Measurements from ENCODE around the gene DENND1A.

Gene DENND1A

DNA sequence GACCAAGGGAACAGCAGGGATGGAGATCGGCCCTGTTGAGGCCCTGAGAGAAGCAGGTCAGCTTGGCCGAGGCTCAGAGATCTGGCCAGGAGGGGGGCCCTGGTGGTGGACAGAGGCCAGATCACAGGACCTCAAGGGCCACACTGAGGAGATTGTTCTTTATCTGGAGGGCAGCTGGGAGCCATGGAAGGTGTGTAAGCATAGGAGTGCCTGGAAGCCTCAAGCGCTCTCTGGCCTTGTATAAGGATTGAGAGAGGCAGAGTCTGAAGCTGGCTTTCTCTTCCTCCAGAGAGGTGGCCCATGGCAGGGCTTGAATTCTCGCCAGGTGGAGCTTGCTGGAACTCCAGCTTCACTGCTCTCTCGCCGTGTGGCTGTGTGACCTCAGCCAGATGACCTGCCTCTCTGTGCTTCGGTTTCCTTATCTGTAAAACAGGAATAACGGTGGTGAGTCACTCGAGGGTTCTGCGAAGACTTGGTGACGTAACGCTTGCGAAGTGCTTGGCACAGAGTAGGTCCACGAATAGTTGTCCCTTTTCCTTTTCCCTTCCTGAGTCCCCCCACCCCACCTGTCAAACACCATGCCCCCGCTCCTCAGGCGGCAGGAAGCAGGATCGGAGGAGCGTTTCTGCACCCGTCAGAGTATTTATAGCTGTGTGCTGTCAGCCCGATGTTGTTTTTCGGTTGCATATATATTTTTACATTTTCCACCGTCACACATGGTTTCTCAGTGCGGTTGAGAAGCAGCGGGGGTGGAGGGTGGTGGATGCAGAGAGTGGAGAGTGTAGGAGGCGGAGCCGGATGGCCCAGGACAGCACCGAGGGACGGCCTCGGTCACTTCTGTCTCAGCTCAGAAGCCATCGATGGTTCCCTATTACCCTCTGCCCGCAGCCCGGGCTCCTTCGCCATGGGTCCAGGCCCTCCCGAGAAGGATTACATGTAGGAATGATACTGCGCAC lies 590.9 kb downstream of the DENND1A start:
- TF ChIP-seq POLR2AphosphoS5 (IDR thresholded peaks at IDR 0.05; ENCODE audit: low read depth, low read length), result no peak
- peak; percentile 32 for TF ChIP-seq FOXP2 (optimal IDR thresholded peaks at IDR 0.05; ENCODE audit: borderline replicate concordance, extremely low read depth, extremely low read length, insufficient read depth)

DNA sequence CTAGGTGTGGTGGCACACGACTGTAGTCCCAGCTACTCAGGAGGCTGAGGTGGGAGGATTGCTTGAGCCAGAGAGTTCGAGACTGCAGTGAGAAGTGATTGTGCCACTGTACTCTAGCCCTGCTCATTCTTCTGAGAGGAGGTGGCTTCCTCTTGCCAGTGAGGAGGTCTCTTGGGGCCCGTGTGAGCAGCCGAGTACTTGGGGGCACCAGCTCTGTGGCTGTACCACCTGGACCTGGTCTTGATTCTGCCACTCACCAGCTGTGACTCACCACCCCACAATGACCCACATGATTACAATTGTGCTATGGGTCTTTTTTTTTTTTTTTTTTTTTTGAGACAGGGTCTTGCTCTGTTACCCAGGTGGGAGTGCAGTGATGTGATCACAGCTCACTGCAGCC lies 592.0 kb downstream of the DENND1A start:
- TF ChIP-seq, protein P1, sequence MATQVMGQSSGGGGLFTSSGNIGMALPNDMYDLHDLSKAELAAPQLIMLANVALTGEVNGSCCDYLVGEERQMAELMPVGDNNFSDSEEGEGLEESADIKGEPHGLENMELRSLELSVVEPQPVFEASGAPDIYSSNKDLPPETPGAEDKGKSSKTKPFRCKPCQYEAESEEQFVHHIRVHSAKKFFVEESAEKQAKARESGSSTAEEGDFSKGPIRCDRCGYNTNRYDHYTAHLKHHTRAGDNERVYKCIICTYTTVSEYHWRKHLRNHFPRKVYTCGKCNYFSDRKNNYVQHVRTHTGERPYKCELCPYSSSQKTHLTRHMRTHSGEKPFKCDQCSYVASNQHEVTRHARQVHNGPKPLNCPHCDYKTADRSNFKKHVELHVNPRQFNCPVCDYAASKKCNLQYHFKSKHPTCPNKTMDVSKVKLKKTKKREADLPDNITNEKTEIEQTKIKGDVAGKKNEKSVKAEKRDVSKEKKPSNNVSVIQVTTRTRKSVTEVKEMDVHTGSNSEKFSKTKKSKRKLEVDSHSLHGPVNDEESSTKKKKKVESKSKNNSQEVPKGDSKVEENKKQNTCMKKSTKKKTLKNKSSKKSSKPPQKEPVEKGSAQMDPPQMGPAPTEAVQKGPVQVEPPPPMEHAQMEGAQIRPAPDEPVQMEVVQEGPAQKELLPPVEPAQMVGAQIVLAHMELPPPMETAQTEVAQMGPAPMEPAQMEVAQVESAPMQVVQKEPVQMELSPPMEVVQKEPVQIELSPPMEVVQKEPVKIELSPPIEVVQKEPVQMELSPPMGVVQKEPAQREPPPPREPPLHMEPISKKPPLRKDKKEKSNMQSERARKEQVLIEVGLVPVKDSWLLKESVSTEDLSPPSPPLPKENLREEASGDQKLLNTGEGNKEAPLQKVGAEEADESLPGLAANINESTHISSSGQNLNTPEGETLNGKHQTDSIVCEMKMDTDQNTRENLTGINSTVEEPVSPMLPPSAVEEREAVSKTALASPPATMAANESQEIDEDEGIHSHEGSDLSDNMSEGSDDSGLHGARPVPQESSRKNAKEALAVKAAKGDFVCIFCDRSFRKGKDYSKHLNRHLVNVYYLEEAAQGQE (IDR thresholded peaks at IDR 0.05; ENCODE audit: insufficient read depth in 1 of 2, low read depth in 2 of 2, low read length in 2 of 2), result no peak
- TF ChIP-seq SIN3A (IDR thresholded peaks at IDR 0.05; ENCODE audit: borderline replicate concordance, insufficient read depth, low read length) (no peak), TAF1 (IDR thresholded peaks at IDR 0.05; ENCODE audit: borderline replicate concordance, insufficient read depth, low read length) (no peak), FOXP2 (optimal IDR thresholded peaks at IDR 0.05; ENCODE audit: borderline replicate concordance, extremely low read depth, extremely low read length, insufficient read depth) (no peak), POLR2AphosphoS5 (IDR thresholded peaks at IDR 0.05; ENCODE audit: low read depth, low read length) (no peak)

DNA sequence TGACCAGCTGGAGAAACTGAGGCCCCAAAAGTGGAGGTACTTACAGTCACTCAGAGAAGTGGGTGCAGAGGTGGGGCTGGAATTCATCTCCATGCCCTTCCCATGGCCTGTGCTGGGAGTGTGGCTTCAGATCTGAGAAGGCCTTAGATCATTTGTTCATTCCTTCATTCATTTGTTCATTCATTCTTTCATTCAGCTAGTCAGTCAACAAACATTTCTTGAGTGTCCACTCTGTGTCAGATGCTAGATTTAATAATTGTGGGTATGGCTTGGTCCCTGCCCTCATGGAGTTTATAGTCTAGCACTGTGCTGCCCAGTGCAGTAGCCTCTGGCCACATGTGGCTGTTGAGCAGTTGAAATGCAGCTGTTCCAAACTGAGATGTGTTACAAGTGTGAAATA lies 593.0 kb downstream of the DENND1A start:
- TF ChIP-seq SIN3A (IDR thresholded peaks at IDR 0.05; ENCODE audit: borderline replicate concordance, insufficient read depth, low read length) (no peak), POLR2AphosphoS5 (IDR thresholded peaks at IDR 0.05; ENCODE audit: low read depth, low read length) (no peak)
- TF ChIP-seq, protein P1 (IDR thresholded peaks at IDR 0.05; ENCODE audit: insufficient read depth in 1 of 2, low read depth in 2 of 2, low read length in 2 of 2), result no peak

DNA sequence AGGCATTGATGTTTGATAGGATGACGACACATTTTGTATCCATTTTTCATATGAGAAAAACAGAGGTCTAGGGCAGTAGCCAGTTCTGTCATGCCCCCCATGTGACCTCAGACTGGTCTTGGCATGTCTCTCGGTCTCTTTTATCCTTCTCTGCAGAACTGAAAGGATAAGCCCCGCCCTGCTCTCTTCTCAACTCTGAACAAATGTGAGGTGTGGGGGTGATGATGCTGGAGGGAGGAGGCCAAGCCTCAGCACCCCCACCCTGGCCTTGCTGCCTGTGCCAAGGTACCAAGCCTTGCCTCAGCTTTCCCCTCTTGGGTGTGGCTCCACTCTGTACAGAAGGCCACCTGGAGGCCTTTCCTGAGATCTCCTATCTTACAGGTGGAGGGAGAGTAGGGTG lies 593.5 kb downstream of the DENND1A start:
- no peak for TF ChIP-seq FOXP2 (optimal IDR thresholded peaks at IDR 0.05; ENCODE audit: borderline replicate concordance, extremely low read depth, extremely low read length, insufficient read depth)
- no peak for TF ChIP-seq SIN3A (IDR thresholded peaks at IDR 0.05; ENCODE audit: borderline replicate concordance, insufficient read depth, low read length)
- TF ChIP-seq, protein P1 (IDR thresholded peaks at IDR 0.05; ENCODE audit: insufficient read depth in 1 of 2, low read depth in 2 of 2, low read length in 2 of 2), result no peak
- TF ChIP-seq TAF1 (IDR thresholded peaks at IDR 0.05; ENCODE audit: borderline replicate concordance, insufficient read depth, low read length), result no peak
- no peak for TF ChIP-seq POLR2AphosphoS5 (IDR thresholded peaks at IDR 0.05; ENCODE audit: low read depth, low read length)

DNA sequence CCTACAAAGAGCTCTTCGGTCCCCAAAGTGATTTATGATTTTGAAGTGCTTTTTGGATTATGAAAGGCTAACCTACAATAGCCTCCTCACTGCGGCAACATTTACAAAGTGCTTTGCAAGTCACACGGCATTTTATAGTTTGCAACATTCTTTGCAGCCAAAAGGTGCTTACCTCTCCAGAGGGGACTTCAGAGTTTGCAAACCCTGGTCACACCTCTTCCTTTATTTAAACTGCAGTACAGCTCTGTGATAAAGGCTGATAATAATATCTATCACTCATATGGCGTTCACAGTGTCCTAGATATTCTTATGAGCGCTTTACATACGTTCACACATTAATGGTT lies 594.0 kb downstream of the DENND1A start:
- TF ChIP-seq, protein P1 (IDR thresholded peaks at IDR 0.05; ENCODE audit: insufficient read depth in 1 of 2, low read depth in 2 of 2, low read length in 2 of 2), result no peak
- TF ChIP-seq SIN3A (IDR thresholded peaks at IDR 0.05; ENCODE audit: borderline replicate concordance, insufficient read depth, low read length) (no peak), FOXP2 (optimal IDR thresholded peaks at IDR 0.05; ENCODE audit: borderline replicate concordance, extremely low read depth, extremely low read length, insufficient read depth) (no peak), POLR2AphosphoS5 (IDR thresholded peaks at IDR 0.05; ENCODE audit: low read depth, low read length) (no peak), TAF1 (IDR thresholded peaks at IDR 0.05; ENCODE audit: borderline replicate concordance, insufficient read depth, low read length) (no peak)

Measured in PFSK-1 (cell line).